Aorta (tissue), 5 donors: ENCODE data around the gene SHROOM4. TPM values are rescaled to one million over a fixed set of nuclear protein-coding genes. Genes with fewer than 3 reads are reported as not detected.

Experiments used
- ATAC-seq: fragments of 200-7000 bp; cut with Tn5 transposase; one replicate; pipeline ENCODE4 v1.9.1; 2022; ENCODE audit warnings: moderate library complexity; ENCODE audit not compliant: low FRiP score
- DNase-seq, 2 donors: peaks; one replicate each; pipeline ENCODE4 v3.0.0-alpha.2; 2020
- H3K27ac ChIP-seq, 2 donors: one replicate each; pipeline ENCODE4 v1.5.1; 2013; ENCODE audit warnings: low read length in 2 of 2, mild to moderate bottlenecking in 2 of 2, moderate library complexity in 2 of 2, control low read depth in 1 of 2, inconsistent platforms in 1 of 2, low read depth in 1 of 2
- H3K27me3 ChIP-seq, 2 donors: one replicate each; pipeline ENCODE4 v1.6.1; 2013; ENCODE audit warnings: control low read depth in 1 of 2, low read length in 1 of 2, mild to moderate bottlenecking in 1 of 2, moderate library complexity in 1 of 2; ENCODE audit not compliant: insufficient read depth in 2 of 2, control insufficient read depth in 1 of 2
- H3K36me3 ChIP-seq, 2 donors: one replicate each; pipeline ENCODE4 v1.6.1; 2013; ENCODE audit warnings: control low read depth in 1 of 2, low read length in 1 of 2, mild to moderate bottlenecking in 1 of 2; ENCODE audit not compliant: insufficient read depth in 2 of 2, control insufficient read depth in 1 of 2
- H3K4me1 ChIP-seq, 2 donors: one replicate each; pipeline ENCODE4 v1.6.1; 2013; ENCODE audit warnings: low read length in 2 of 2, control low read depth in 1 of 2, mild to moderate bottlenecking in 1 of 2, moderate library complexity in 1 of 2; ENCODE audit not compliant: insufficient read depth in 2 of 2, control insufficient read depth in 1 of 2
- H3K4me3 ChIP-seq, 2 donors: one replicate each; pipeline ENCODE4 v1.5.1; 2013; ENCODE audit warnings: low read length in 2 of 2, control low read depth in 1 of 2, mild to moderate bottlenecking in 1 of 2
- H3K9me3 ChIP-seq: one replicate; pipeline ENCODE4 v1.6.1; 2013; ENCODE audit warnings: mild to moderate bottlenecking, low read length; ENCODE audit not compliant: control insufficient read depth
- WGBS, 2 donors: extraction: QIAGEN DNeasy Blood & Tissue Kit; methylation state at CpG; one replicate each; pipeline ENCODE4 v1.1.7; 2013; 5-methylcytosine and 5-hydroxymethylcytosine counted together
- intact Hi-C, 2 donors: fragments of 100-400 bp; cut with DNase I; formaldehyde crosslinking; loops; one replicate each; pipeline versions ENCODE4 v1.14.2 to v1.15.0; 2022
- polyA plus RNA-seq, 2 donors: library from polyadenylated mRNA; stranded (reverse); fragments of 200-250 nt; gene quantifications; one replicate each; pipeline ENCODE4 v1.2.3, GENCODE V29; 2013
- total RNA-seq, 2 donors: library from RNA; stranded (reverse); fragmentation: NEBNext Ultra II Directional; extraction: Animal tissue kit (Norgen Biotek cat#: 25700); gene quantifications; one replicate each; pipeline ENCODE4 v1.2.1, GENCODE V29; 2021
- donor health status: healthy with polysubstance abuse.
- donor health status: Bipolar disorder and iron deficiency.
- donor health status: DM: no; HTN: no; CAD: no.
- donor health status: DM: no; HTN: no; CAD: no.
- donor health status: DM: yes; HTN: yes; CAD: no.

The SHROOM4 gene
- total and polyA plus RNA-seq, 4 donors: 0.38 to 16.4 (median 7.5) TPM

DNA sequence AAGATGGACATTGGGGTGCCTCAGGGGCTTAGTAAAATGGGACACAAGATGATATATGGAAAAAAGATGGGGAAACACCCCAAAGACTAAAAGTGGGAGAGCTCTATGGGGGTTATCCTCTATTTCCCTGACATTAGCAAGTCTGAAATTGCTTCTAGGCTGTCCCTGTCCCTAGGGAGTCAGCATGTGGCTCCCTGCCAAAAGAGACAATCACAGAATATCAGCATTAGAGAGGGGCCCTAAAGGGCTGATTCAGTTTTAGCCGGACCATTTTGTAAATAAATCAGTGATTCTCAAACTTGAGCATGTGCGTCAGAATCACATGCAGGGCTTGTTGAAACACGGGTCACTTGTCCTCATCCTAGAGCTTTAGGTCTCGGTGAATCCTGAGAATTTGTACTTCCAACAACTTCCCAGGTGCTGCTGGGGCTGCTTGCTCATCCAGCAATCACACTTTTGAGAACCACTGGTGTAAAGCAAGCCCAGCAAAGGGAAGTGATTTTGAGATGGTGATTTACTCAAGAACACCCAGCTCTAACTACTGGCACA is 178.1 kb downstream of the SHROOM4 start:
- intact Hi-C loops: no loop called here
- no peaks in the 10 kb centered on the region for H3K27me3 ChIP-seq
- H3K27ac ChIP-seq: no peak overlapping the region
- H3K9me3 ChIP-seq: no peaks in the 10 kb centered on the region
- no peaks in the 10 kb centered on the region for H3K36me3 ChIP-seq
- WGBS, 2 donors: 73 to 82% methylated on average over 4 of the region's 4 CpGs
- H3K4me1 ChIP-seq: no peaks in the 10 kb centered on the region
- H3K4me3 ChIP-seq: no peak overlapping the region
- ATAC-seq (no peak), DNase-seq (no peak)

DNA sequence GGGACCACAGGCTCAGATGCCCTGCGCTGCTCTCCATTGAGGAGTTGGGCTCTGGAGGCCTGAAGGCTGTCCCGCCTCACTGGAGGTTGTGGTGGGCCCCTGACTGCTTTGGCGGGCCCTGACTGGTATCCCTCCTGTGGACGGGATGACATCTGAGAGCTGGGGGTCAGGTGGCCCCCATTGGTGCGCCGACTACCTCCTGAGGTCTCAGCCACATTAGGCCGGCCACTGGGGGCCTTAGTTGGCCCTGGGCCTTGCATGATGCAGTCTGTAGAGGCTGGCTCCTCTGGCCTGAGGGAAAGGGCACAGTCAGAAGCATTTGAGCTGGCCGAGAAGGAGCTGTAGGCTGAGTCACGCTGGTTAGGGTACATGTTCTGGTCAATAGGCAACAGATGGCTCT is 178.8 kb downstream of the SHROOM4 start:
- Histone ChIP-seq H3K27me3 (no peaks in the 10 kb centered on the region), H3K4me3 (no peak overlapping the region), H3K36me3 (no peaks in the 10 kb centered on the region), H3K9me3 (no peaks in the 10 kb centered on the region), H3K4me1 (no peaks in the 10 kb centered on the region), H3K27ac (no peak overlapping the region)
- intact Hi-C loops: no loop called here
- DNase-seq (no peak), ATAC-seq (no peak)
- WGBS, 2 donors: 79 to 98% methylated on average over 9 of the region's 9 CpGs

DNA sequence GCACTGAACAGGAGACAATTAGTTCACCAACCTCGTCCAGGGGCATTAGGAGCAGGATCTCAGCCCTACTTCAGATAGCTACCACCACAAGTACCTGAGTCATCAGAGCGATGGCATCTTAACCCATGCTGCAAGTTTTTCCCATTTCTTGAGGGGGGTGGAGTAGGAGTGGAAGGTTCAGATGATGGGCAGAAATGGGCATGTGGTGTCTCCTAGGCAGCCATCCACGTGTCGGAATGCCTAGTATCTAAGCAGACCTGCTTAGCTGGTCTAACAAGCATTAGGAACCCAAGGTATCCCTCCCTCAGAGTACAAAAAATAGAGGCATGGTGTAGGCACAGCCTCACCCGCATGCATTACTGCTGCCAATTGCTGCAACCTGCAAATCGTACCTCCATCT is 184.2 kb downstream of the SHROOM4 start:
- no peaks in the 10 kb centered on the region for H3K27me3 ChIP-seq
- H3K4me1 ChIP-seq: no peaks in the 10 kb centered on the region
- H3K27ac ChIP-seq: no peak overlapping the region
- H3K36me3 ChIP-seq: no peaks in the 10 kb centered on the region
- ATAC-seq: no peak
- intact Hi-C loops: no loop called here
- no peak for DNase-seq
- 60 to 93% methylated on average over 6 of the region's 6 CpGs for WGBS, 2 donors
- no peak overlapping the region for H3K4me3 ChIP-seq
- H3K9me3 ChIP-seq: no peaks in the 10 kb centered on the region

DNA sequence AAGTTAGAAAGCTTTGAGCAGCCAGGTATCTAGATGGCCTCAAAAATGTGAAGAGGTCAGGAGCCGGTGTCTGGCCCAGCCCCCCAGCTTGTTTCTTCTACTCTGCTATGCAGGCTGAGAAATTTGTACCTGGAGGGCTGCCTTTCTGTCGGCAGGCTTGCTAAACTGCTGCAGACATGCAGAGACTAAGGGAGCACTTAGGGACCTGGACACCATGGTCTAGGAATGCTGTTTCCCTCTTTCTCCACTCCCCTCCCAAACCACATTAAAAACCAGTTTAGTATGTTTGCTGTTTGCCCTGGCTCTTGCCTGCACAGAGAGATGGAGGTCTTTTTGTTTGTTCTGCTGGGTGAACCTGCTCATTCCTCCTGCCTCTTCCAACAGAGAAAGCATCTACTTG is 186.3 kb downstream of the SHROOM4 start:
- intact Hi-C loops: no loop called here
- Histone ChIP-seq H3K9me3 (no peaks in the 10 kb centered on the region), H3K36me3 (no peaks in the 10 kb centered on the region), H3K4me1 (no peaks in the 10 kb centered on the region), H3K4me3 (no peak overlapping the region), H3K27ac (no peak overlapping the region), H3K27me3 (no peaks in the 10 kb centered on the region)
- no peak for DNase-seq
- 59 to 78% methylated on average over 2 of the region's 2 CpGs for whole genome bisulfite sequencing, 2 donors
- ATAC-seq: no peak

DNA sequence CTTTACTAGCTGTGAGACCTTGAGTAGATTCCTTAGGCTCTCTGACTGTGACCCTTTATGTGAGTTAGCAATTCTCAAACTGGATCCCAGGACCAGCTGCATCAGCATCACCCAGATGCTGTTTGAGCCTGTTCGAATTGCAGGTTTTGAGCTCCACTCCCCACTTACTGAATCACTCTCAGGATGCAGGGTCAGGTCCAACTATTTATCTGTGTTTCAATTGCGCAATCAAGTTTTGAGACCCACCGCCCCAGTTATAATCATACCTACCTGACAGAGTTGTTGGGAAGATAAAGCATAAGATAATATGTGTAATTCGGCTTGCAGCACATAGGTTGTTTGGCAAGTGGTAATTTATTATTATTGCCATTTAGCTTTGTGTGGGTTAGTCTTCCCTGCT is 187.6 kb downstream of the SHROOM4 start:
- ATAC-seq (no peak), DNase-seq (no peak)
- Histone ChIP-seq H3K27me3 (no peaks in the 10 kb centered on the region), H3K36me3 (no peaks in the 10 kb centered on the region), H3K4me1 (no peaks in the 10 kb centered on the region), H3K4me3 (no peak overlapping the region), H3K27ac (no peak overlapping the region), H3K9me3 (no peaks in the 10 kb centered on the region)
- 75 to 87% methylated on average over 4 of the region's 4 CpGs for WGBS, 2 donors
- intact Hi-C loops: no loop called here

DNA sequence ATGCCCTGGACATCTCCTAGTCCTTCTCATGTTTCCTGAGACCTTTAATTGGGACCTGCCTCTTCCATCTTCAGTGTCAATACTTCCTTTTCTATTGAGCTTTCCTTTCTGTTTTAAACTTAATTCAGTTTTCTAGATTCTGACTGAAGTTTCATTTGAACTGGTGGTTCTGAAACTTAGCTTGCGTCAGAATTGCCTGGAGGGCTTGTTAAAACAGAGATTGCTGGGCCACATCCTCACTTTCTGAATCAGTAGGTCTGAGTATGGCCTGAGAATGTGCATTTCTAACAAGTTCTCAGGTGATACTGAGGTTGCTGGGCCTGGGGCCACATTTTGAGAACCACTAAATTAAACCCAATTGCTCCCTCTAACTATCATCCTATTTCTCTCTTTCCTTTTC is 191.2 kb downstream of the SHROOM4 start:
- no peak for ATAC-seq
- Histone ChIP-seq H3K4me1 (no peaks in the 10 kb centered on the region), H3K9me3 (no peaks in the 10 kb centered on the region), H3K4me3 (no peak overlapping the region), H3K27ac (no peak overlapping the region), H3K36me3 (no peaks in the 10 kb centered on the region), H3K27me3 (no peaks in the 10 kb centered on the region)
- 65 to 97% methylated on average over 1 of the region's 1 CpG for WGBS, 2 donors
- intact Hi-C loops: no loop called here
- no peak for DNase-seq

DNA sequence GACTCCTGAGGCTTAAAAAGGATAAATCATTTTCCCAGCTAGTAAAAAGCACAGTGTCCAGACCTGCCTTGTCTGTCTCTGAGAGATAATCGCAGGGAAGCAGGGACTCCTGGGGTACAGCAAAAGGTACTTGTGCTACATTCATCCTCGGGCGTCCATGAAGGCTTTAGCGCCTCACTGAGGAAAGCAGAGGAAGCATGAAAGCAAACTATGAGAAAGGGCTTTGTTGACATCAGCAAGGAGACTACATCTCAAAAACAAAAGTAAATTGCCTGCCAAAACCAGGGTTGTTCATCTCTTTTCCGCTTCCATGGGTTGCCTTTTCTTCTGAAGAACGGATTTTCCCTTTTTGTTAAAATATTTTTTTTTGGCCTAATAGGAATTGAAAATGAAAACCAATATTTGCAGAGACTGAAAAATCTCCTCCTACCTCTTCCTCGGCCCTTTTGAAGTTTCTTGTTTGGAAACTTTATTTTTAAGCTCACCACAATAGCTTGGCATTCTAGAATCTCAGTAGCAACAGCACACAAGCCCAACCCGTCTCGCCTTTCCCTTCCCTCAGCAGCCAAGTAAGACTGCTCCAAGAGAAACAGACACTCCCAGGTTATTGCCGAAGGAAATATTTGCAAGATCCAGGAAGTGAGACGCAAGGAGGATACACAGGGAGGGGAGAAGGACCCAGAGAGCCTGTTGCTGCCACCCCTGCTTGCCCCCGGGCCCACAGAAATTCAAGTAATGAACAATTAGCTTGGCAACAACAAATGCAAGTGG is 195.0 kb downstream of the SHROOM4 start:
- WGBS, 2 donors: 39 to 63% methylated on average over 12 of the region's 12 CpGs

DNA sequence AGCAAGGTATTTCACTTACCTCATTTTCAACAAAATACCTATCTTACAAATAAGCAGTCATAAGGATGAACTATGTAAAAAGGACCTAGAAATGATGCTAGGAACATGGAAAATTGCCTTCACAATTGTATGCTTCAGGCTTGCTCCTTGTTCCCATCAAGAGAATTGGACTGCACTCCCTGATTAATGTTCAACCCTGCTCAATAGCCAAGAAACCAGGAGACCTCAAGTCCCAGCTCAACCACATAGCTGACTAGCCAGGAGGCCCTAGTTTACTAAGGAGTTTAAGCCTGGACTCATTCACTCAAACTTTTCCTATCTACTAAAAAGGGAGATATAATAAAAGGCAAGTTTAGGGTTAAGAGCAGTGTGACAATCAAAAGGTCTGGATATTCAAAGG is 196.8 kb downstream of the SHROOM4 start:
- Histone ChIP-seq H3K27ac (no peak overlapping the region), H3K4me3 (no peak overlapping the region), H3K9me3 (no peaks in the 10 kb centered on the region), H3K4me1 (no peaks in the 10 kb centered on the region), H3K27me3 (no peaks in the 10 kb centered on the region), H3K36me3 (no peaks in the 10 kb centered on the region)
- ATAC-seq: no peak
- DNase-seq: no peak
- intact Hi-C loops: no loop called here

More for the DNA sequence above, 195.0 kb downstream of the SHROOM4 start:
- no peaks in the 10 kb centered on the region for H3K4me1 ChIP-seq
- no peak overlapping the region for H3K4me3 ChIP-seq
- H3K27ac ChIP-seq: no peak overlapping the region
- no peak for DNase-seq
- no peak for ATAC-seq
- H3K27me3 ChIP-seq: no peaks in the 10 kb centered on the region
- intact Hi-C loops: no loop called here
- H3K9me3 ChIP-seq: no peaks in the 10 kb centered on the region
- no peaks in the 10 kb centered on the region for H3K36me3 ChIP-seq

DNA sequence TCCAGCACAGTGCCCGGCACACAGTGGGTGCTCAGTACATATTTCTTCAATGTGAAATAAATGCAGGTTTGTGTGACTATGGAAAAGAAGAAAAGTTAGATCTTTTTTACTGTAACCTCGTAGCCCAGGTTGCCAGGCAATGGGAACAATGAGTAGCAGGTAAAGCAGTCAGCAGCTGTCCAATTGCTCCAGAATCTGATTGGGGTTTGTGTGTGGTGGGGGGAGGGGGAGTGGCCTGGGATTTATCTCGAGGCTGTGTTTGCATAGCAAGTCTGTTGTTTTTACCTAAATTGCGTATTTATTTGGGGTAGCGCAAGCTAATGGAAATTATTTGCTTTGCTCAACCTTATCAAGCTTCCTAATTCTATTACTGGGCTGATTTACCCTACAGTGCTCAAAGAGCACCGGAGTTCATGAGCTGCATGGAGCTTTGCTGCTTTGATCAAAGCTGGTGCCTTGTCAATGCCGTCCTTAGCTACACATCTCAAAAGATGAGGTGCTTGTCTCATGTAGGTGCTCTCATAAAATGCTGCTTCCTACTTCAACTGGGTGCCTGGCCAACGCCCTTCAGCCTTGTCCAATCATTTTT is 198.3 kb downstream of the SHROOM4 start:
- ATAC-seq: no peak
- Histone ChIP-seq H3K9me3 (no peaks in the 10 kb centered on the region), H3K4me3 (no peak overlapping the region), H3K27ac (no peak overlapping the region), H3K27me3 (no peaks in the 10 kb centered on the region), H3K4me1 (no peaks in the 10 kb centered on the region), H3K36me3 (no peaks in the 10 kb centered on the region)
- intact Hi-C loops: no loop called here
- DNase-seq: no peak
- 62 to 84% methylated on average over 8 of the region's 8 CpGs for WGBS, 2 donors
